GM12874 (cell line): Measurements from ENCODE around the gene USHBP1.

Source experiments
- CTCF ChIP-seq: IDR thresholded peaks from 2 replicates; pipeline ENCODE4 v1.5.1; 2011; ENCODE audit warnings: low read depth, mild to moderate bottlenecking, control low read depth, low read length, moderate library complexity; ENCODE audit not compliant: insufficient read depth

USHBP1 gene

GRCh38 chr19:17302391-17303166 is 38.0 kb upstream of the USHBP1 start:
- no peak for TF ChIP-seq CTCF

GRCh38 chr19:17300992-17301619 is 36.6 kb upstream of the USHBP1 start:
- TF ChIP-seq CTCF = no peak

- no peak for TF ChIP-seq CTCF
These were observed 32.4 kb upstream of the USHBP1 start for GRCh38 chr19:17296976-17297375.

- TF ChIP-seq CTCF = no peak
These were observed 31.7 kb upstream of the USHBP1 start for GRCh38 chr19:17296273-17296672.

- no peak for TF ChIP-seq CTCF
These were observed 29.7 kb upstream of the USHBP1 start for GRCh38 chr19:17294051-17294891.

GRCh38 chr19:17293605-17294004 is 29.1 kb upstream of the USHBP1 start:
- TF ChIP-seq CTCF = no peak
